GM19452 (cell line): ENCODE measurements around the gene CTNS.

Experiments used
- ATAC-seq: cut with Tn5 transposase; IDR thresholded peaks from one replicate; pipeline ENCODE4 v1.9.1; 2021; ENCODE audit not compliant: unreplicated experiment

The CTNS gene

GRCh38 chr17:3657874-3658783, 21.6 kb downstream of the CTNS start:
- ATAC-seq, result no peak

DNA sequence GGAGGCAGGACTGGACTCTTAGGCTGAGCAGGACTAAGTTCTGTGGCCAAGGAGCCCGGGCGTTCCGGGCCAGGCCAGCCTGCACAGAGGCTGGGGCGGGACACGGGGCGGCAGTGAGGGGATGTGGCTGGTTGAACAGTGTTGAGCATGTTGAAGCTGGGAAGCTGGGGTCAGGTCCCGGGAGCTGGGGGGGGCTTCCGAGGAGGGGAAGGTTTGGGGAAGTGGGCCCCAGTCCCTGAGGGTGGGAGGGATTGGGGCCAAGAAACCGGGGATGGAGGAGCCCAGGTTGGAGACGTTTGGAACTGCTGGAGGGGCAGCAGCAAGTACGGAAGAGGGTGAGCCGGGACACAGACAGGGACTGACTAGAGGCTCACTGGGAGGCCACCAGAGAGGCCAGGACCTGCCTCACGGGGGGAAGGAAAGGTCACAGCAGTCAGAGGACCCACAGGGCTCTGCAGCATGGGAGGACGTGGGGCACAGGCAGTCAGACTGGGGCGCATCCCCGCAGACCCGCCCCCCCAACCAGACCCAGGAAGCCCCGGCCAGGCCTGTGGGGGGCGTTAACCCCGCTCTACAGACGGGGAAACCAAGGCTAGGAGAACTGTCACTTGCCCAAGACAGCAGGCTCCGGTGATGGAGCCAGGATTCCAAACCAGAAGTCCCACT, 22.4 kb downstream of the CTNS start:
- ATAC-seq, result no peak

DNA sequence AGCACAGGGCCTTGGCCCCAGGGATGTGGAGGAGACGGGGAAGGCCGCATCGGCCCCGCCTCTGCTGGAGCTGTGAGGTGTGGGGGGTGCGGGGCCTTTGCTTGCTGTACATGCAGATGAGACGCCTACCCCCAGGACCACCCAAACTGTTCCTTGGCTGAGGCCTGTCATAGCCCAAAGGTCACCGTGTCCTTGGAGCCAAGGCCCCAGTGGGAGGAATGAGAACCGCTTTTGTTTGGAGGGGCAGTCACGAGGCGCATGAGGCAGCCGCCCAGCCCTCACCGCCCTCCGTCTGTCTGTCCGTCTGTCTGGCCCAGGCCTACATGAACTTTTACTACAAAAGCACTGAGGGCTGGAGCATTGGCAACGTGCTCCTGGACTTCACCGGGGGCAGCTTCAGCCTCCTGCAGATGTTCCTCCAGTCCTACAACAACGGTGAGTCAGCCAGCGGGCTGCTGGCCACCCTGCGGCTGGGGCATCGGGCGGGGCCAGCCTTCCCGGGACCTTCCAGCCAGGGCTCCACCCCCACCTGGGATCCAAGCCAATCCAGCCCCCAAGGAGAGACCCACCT, 23.1 kb downstream of the CTNS start:
- no peak for ATAC-seq

DNA sequence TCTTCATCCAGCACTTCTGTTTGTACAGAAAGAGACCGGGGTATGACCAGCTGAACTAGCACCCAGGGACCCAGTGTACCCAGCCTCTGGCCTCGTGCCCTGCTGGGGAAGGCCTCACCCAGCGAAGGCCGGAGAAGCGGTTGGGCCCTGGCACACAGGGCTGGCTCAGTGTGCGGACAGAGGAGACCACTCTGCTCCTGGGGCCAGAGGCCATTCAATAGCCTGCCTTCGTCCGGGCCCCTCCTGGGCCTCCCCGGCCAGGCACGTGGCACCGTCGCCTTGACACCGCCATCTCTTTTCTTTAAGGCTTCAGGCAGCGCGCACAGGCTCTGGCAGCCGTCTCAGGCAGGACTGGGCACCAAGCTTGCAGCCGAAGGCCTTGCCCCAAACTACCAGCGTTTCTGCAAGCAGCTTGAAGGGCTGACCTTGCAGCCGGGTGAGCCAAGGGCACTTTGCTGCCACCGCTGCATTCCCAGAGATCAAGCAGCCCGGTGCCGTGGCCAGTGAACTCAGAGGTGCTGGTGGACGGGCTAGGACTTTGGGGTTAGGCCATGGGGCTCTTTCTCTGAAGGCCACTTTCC, 23.8 kb downstream of the CTNS start:
- no peak for ATAC-seq

DNA sequence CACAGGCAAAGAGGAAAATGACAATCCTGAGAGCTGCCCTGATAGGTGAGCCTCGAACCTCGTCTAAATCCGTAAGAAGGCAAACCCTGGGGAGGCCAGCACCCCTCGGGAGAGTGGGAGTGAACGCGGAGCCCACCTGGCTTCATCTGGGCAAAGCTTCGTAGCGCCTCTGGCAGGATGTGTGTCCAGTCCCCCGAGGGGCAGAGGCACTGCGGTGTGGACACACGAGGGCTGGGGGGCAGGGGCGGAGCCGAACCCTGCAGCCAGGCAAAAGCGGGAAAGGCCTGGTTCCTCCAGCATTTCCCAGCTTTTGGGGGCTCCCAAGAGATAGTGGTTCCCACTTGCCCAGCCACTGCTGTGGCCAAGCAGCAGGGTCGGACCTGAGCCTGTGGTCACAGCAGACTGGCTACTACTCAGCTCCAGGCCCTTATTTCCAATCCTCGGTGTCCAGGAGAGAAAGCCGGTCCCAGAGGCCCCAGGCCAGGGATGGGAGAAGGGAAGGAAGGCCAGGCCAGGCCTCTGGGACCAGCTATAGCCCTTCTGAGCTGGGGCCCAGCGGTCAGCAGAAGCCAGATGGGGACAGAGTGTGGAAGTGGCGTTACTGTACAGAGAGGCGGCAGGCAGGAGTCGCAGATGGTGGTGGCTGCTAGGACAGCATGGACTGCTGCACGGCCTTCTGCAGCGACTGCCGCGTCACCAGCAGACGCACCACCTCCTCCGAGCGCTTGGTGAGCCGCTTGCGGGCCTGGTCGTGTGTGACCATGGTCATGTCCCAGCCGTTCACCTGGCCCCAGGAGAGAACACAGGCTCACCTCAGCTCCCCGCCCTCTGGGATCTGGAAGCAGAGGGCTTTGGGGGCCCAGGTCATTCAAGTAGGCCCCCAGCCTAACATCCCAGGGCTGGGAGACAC, 26.8 kb downstream of the CTNS start:
- ATAC-seq, result no peak

DNA sequence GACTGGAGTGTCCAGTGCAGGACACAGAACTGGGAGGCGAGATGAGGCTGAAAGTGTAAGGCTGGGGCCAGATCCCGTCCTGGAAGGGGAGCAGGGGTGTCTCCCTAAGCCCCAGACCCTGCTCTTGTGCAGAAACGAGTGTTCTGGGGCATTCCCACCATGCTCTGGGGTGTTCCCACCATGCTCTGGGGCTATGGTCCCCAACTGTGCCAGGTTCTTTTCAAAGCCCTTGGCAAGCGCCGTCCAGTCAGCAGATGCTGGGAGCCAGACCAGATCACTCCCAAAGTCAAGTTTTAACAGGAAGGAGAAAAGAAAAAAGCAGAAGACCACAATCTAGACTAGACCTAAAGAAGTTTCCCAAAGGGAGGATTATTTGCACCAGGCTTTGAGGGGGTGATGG, 29.3 kb downstream of the CTNS start:
- no peak for ATAC-seq

DNA sequence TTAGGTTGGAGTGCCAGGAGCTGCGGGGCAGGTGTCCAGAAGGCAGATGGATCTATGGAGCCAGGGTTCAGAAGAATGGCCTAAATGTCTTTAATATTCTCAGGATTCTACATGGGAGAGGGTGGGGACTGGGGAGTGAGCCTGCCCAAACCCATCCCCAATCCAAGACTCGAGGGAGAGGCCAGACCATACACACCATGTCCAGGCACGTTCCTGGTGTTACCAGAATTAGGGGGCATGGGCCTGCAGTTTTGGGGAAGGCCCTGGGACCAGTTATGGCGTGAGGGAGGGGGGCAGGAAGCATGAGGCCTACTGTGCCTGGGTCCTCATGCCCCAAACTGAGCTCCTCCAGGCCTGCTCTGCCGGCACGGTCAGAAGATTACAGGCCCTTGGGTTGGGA, 30.0 kb downstream of the CTNS start:
- ATAC-seq, result no peak

GRCh38 chr17:3667366-3668278, 31.1 kb downstream of the CTNS start:
- peak; percentile 18 for ATAC-seq

DNA sequence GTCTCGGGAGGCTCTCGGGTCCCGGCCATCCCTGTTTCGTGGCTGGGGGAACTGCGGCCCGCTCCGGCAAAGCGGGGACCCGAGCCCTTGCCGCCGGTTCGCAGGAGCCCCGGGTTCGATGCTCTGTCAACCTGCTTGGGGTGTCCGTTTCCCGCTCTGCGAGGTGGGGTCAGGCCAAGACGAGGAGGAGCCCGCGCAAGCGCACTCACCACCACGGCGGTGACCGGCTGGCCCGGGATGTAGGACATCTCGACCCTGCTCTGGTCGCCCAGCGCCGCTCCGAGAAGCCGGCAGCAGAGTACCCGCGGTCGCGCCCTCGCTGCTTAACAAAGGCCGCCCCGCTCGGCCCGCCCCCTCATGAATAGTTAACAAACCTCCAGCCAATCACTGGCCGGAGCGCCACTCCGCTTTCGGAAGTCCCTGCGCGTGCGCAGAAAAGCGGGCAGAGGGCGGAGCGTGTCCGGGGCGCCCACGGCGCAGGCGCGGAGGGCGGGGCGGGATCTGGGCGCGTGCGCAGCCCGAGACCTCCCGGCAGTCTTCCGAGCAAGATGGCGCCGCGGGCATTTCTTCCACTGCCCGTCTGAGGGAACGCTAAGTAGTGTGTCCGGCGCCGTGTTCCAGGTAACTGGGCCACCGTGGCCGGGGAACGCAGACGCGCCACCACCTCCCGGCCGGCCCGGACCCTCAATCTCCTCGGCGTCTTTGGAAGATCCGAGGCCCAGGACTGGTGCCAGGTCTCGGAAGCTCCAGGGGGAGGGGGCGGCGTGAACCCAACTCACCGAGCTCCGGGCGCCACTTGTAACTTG, 31.9 kb downstream of the CTNS start, which contains the start of the genes EMC6 and TAX1BP3:
TSS of gene EMC6 (plus strand) at position 534 of the 806 bp plus-strand sequence. CDS start 335 bp downstream, outside the sequence.
TSS of gene TAX1BP3 (minus strand) at position 300 of the 806 bp plus-strand sequence. CDS start at position 248, 52 bp downstream.
- peak; percentile 83 for ATAC-seq

DNA sequence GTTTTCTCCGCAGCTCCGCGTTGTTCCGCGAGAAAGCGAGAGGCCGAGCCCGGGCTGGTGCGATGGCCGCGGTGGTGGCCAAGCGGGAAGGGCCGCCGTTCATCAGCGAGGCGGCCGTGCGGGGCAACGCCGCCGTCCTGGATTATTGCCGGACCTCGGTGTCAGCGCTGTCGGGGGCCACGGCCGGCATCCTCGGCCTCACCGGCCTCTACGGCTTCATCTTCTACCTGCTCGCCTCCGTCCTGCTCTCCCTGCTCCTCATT, 32.5 kb downstream of the CTNS start:
- no peak for ATAC-seq

- ATAC-seq, result no peak
Measured at GRCh38 chr17:3669548-3669947, 33.0 kb downstream of the CTNS start.

- ATAC-seq, result no peak
Measured at GRCh38 chr17:3672571-3672970, 36.0 kb downstream of the CTNS start.

DNA sequence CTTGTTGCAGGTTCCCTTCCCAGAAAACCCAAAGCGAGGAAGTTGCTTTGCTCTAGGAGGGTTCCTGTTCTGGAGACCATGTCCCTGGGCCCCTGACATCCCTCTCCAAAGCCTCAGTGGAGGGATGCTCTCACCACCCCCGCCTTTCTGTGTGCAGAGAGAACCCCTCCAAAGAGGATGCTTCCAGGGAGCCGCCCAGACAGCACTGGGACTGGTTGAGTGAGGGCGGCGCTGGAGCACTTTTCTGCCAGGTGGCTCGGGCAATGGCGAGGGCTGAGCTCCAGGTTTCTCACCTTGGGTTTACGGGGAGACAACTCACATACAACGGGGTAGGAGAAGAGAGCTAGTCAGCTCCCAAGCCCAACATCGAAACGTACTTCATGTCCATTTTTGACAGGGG, 39.3 kb downstream of the CTNS start:
- no peak for ATAC-seq

GRCh38 chr17:3678095-3678820, 41.7 kb downstream of the CTNS start:
- ATAC-seq, result no peak

- no peak for ATAC-seq
Measured at GRCh38 chr17:3678821-3679530, 42.4 kb downstream of the CTNS start.

- no peak for ATAC-seq
Measured at GRCh38 chr17:3679531-3680126, 43.1 kb downstream of the CTNS start.

- ATAC-seq, result no peak
Measured at GRCh38 chr17:3681057-3681456, 44.5 kb downstream of the CTNS start.
